ENCODE measurements around the gene HIVEP3. TPM values are rescaled to one million over a fixed set of nuclear protein-coding genes. Genes with fewer than 3 reads are reported as not detected.

Gene HIVEP3
- total and polyA plus RNA-seq, 2 donors (not counting 1 experiment from before 2014, with no cell fraction given) = 2.0 to 5.1 TPM

DNA sequence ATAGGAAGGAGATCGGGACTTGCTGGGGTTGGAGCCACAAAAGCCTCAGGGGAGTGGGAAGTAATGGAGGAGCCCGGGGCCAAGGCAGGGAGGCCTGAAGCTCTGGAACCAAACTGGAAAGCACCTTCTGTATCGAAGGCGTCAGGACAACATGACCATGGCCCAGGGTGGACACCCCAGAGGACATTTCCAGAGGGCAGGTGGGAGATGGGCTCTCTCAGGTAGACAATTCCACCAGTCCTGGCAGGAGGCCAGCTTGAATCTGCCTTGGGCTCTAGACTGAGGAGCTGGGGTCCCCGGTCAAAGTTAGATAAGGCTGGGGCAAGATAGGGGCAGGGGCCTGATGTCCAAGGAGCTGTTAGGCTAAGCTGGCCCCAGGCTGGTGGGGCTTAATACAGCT lies 329.3 kb downstream of the HIVEP3 start:
- intact Hi-C loops (cut with micrococcal nuclease) = no loop called here
- H3K4me2 ChIP-seq (replicated peaks; ENCODE audit: low read depth, low read length, poor library complexity, severe bottlenecking) = no peak overlapping the region
- H4K20me1 ChIP-seq (ENCODE audit: control insufficient read depth, insufficient read depth, low read length, poor library complexity, severe bottlenecking) = no peaks in the 10 kb centered on the region
- no peak overlapping the region for H3K27ac Mint-ChIP-seq
- H3K79me2 ChIP-seq (ENCODE audit: control insufficient read depth, insufficient read depth, low read length) = peaks cover 10% of the 10 kb centered on the region
- H3K36me3 ChIP-seq (replicated peaks in 1 of 2; ENCODE audit: control extremely low read depth in 1 of 2, control insufficient read depth in 1 of 2, extremely low read depth in 1 of 2, insufficient read depth in 2 of 2, low read length in 1 of 2) = peaks cover 0 to 7% of the 10 kb centered on the region in 2 experiments
- no peaks in the 10 kb centered on the region for H3K27me3 Mint-ChIP-seq
- H3K4me3 ChIP-seq (ENCODE audit: control extremely low read depth in 1 of 5, extremely low read depth in 1 of 5, insufficient read depth in 1 of 5, low read depth in 2 of 5, low read length in 4 of 5) = no peak overlapping the region
- no peaks in the 10 kb centered on the region for H3K4me1 Mint-ChIP-seq
- H3K9me3 Mint-ChIP-seq (ENCODE audit: insufficient read depth) = no peaks in the 10 kb centered on the region
- DNase-seq (no peak), ATAC-seq (ENCODE audit: low read depth) (no peak)
- H3K4me1 ChIP-seq (ENCODE audit: control insufficient read depth in 2 of 2, insufficient read depth in 2 of 2, low read length in 2 of 2) = no peaks in the 10 kb centered on the region
- no peaks in the 10 kb centered on the region for H3K27me3 ChIP-seq (replicated peaks in 1 of 4; ENCODE audit: control extremely low read depth in 1 of 4, control insufficient read depth in 3 of 4, insufficient read depth in 4 of 4, low read length in 3 of 4)
- 89% methylated on average over 5 of the region's 5 CpGs for WGBS (ENCODE audit: insufficient coverage)
- H3K4me3 Mint-ChIP-seq = no peak overlapping the region
- peaks cover 0 to 8% (median 3%) of the 10 kb centered on the region in 3 donors for H3K9me3 ChIP-seq (ENCODE audit: control extremely low read depth in 1 of 3, control insufficient read depth in 2 of 3, insufficient read depth in 1 of 3, low read length in 2 of 3)
- no peak overlapping the region for H2AFZ ChIP-seq (ENCODE audit: insufficient read depth, low read depth, low read length, poor library complexity, severe bottlenecking)
- no peak overlapping the region for H3K9ac ChIP-seq (ENCODE audit: low read length)
- ChIA-PET CTCF (interaction anchor here (0.7 to 2.0 kb wide), 3 partner anchors 15 to 1230 kb away, joined by 3 to 6 read pairs (median 3); no protein-coding TSS in a partner anchor), POLR2A (no interaction called here)
- TF ChIP-seq, protein P1, sequence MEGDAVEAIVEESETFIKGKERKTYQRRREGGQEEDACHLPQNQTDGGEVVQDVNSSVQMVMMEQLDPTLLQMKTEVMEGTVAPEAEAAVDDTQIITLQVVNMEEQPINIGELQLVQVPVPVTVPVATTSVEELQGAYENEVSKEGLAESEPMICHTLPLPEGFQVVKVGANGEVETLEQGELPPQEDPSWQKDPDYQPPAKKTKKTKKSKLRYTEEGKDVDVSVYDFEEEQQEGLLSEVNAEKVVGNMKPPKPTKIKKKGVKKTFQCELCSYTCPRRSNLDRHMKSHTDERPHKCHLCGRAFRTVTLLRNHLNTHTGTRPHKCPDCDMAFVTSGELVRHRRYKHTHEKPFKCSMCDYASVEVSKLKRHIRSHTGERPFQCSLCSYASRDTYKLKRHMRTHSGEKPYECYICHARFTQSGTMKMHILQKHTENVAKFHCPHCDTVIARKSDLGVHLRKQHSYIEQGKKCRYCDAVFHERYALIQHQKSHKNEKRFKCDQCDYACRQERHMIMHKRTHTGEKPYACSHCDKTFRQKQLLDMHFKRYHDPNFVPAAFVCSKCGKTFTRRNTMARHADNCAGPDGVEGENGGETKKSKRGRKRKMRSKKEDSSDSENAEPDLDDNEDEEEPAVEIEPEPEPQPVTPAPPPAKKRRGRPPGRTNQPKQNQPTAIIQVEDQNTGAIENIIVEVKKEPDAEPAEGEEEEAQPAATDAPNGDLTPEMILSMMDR (IDR thresholded peaks at IDR 0.05) = no peak
- TF ChIP-seq EZH2 (IDR thresholded peaks at IDR 0.05; ENCODE audit: borderline replicate concordance, insufficient read depth, low read depth, low read length, poor library complexity, severe bottlenecking) = no peak
- H3K27ac ChIP-seq (ENCODE audit: low read length in 2 of 2) = no peak overlapping the region

- ATAC-seq (ENCODE audit: low read depth) (no peak), DNase-seq (no peak)
- ChIA-PET CTCF (interaction anchor here (0.7 to 1.1 kb wide), 3 partner anchors 14 to 1229 kb away, joined by 3 read pairs; no protein-coding TSS in a partner anchor), POLR2A (no interaction called here)
- Mint-ChIP-seq H3K27me3 (no peaks in the 10 kb centered on the region), H3K4me3 (no peak overlapping the region), H3K9me3 (ENCODE audit: insufficient read depth) (no peaks in the 10 kb centered on the region), H3K4me1 (no peaks in the 10 kb centered on the region), H3K27ac (no peak overlapping the region)
- Histone ChIP-seq H3K9ac (ENCODE audit: low read length) (no peak overlapping the region), H3K4me1 (ENCODE audit: control insufficient read depth in 2 of 2, insufficient read depth in 2 of 2, low read length in 2 of 2) (no peaks in the 10 kb centered on the region), H2AFZ (ENCODE audit: insufficient read depth, low read depth, low read length, poor library complexity, severe bottlenecking) (no peak overlapping the region), H3K4me3 (ENCODE audit: control extremely low read depth in 1 of 5, extremely low read depth in 1 of 5, insufficient read depth in 1 of 5, low read depth in 2 of 5, low read length in 4 of 5) (no peak overlapping the region), H3K36me3 (replicated peaks in 1 of 2; ENCODE audit: control extremely low read depth in 1 of 2, control insufficient read depth in 1 of 2, extremely low read depth in 1 of 2, insufficient read depth in 2 of 2, low read length in 1 of 2) (peaks cover 0 to 14% of the 10 kb centered on the region in 2 experiments), H3K27ac (ENCODE audit: low read length in 2 of 2) (no peak overlapping the region), H4K20me1 (ENCODE audit: control insufficient read depth, insufficient read depth, low read length, poor library complexity, severe bottlenecking) (no peaks in the 10 kb centered on the region), H3K79me2 (ENCODE audit: control insufficient read depth, insufficient read depth, low read length) (peaks cover 10% of the 10 kb centered on the region), H3K27me3 (replicated peaks in 1 of 4; ENCODE audit: control extremely low read depth in 1 of 4, control insufficient read depth in 3 of 4, insufficient read depth in 4 of 4, low read length in 3 of 4) (no peaks in the 10 kb centered on the region), H3K9me3 (ENCODE audit: control extremely low read depth in 1 of 3, control insufficient read depth in 2 of 3, insufficient read depth in 1 of 3, low read length in 2 of 3) (peaks cover 0 to 8% (median 3%) of the 10 kb centered on the region in 3 donors), H3K4me2 (replicated peaks; ENCODE audit: low read depth, low read length, poor library complexity, severe bottlenecking) (no peak overlapping the region)
- 100% methylated on average over 5 of the region's 5 CpGs for WGBS (ENCODE audit: insufficient coverage)
- TF ChIP-seq, protein P1 (IDR thresholded peaks at IDR 0.05) = no peak
- no peak for TF ChIP-seq EZH2 (IDR thresholded peaks at IDR 0.05; ENCODE audit: borderline replicate concordance, insufficient read depth, low read depth, low read length, poor library complexity, severe bottlenecking)
- intact Hi-C loops (cut with micrococcal nuclease) = no loop called here
Measured at GRCh38 chr1:41588334-41588875, 330.3 kb downstream of the HIVEP3 start.
